SK-N-MC (cell line): Measurements from ENCODE around the gene PCDHGA2.
"Not testable (repeated sequence)": the region's sequence is repeated elsewhere in the genome, so short reads cannot be mapped to it uniquely, and the experiment has no call there.

Experiments used
- DNase-seq: peaks from one replicate; pipeline ENCODE4 v3.0.0-alpha.2; 2011; ENCODE audit warnings: low read depth, low spot score
- H3K27ac ChIP-seq: fragments of 200-600 bp; sonication (generic); 2 replicates; pipeline ENCODE4 v1.5.1; 2016; ENCODE audit warnings: mixed run types
- H3K36me3 ChIP-seq: fragments of 200-600 bp; sonication (generic); 2 replicates; pipeline ENCODE4 v1.6.1; 2017; ENCODE audit warnings: antibody characterized with exemption, low read length, mixed read lengths; ENCODE audit not compliant: insufficient read depth
- H3K4me3 ChIP-seq: fragments of 200-600 bp; sonication (generic); 2 replicates; pipeline ENCODE4 v1.5.1; 2016
- H3K9ac ChIP-seq: fragments of 200-600 bp; sonication (generic); 2 replicates; pipeline ENCODE4 v1.8.0; 2017; ENCODE audit warnings: mixed run types, mixed read lengths; ENCODE audit not compliant: insufficient read length
- H3K9me3 ChIP-seq: fragments of 200-600 bp; sonication (generic); 2 replicates; pipeline ENCODE4 v1.6.1; 2017; ENCODE audit warnings: low read depth, mild to moderate bottlenecking, antibody characterized with exemption, low read length, moderate library complexity, mixed read lengths
- EZH2 ChIP-seq: fragments of 200-600 bp; sonication (generic); IDR thresholded peaks from one replicate; pipeline ENCODE4 v1.6.1; 2017; ENCODE audit warnings: antibody characterized with exemption
- FOXP2 ChIP-seq: optimal IDR thresholded peaks from 2 replicates; pipeline ENCODE3; 2011; ENCODE audit warnings: mild to moderate bottlenecking, moderate library complexity; ENCODE audit not compliant: insufficient read depth; ENCODE audit errors: extremely low read length, control extremely low read depth
- POLR2AphosphoS5 ChIP-seq: IDR thresholded peaks from 2 replicates; pipeline ENCODE4 v1.6.1; 2012; ENCODE audit warnings: mild to moderate bottlenecking, low read depth, low read length, borderline replicate concordance

Gene PCDHGA2

DNA sequence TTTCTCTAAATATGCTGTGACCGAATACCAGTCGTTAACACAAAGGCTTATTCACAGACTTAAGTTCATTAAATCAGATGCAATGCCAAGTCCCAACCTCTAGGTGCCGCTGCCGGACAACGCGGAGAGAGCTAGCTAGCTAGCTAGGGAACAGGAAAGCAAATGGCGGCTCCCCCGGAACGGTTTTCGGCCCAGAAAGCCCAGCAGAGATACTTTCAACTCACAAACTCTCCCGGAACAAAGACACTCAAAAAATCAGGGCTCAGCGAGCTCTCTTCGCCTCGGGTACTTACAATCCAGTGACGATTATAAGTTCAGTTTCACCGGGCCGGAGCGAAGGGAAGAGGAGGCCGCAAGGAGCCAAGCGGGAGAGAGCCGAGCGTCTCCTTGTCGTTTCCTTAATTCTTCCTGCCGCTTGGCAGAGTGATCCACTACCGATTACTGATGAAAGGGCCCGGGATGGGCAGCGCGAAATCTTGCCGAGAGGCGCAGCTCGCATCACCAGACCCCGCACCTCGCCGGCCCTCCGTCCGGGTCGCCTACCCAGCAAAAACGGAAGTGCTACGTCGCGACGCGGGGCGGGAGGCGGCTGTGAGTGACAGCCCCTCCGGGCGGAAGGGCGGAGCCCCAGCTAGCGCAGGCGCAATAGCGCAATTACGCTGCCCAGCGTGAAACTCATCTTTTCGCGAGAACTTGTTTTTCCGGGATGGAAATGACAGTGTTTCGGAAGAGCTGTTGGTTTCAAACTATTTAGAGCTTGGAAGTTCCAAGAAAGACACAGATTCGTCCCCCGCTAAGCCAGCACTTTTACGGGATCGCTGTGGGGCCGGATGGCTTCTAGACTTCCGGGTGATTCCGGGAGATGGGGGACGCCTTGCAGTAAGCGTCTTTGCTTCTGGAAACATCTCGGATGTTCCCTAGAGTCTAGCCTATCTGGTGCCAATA, 18.1 kb upstream of the PCDHGA2 start, which contains the start of gene TAF7:
Gene TAF7, minus strand, starts transcription at position 560 of the 945 bp plus-strand sequence. CDS start 740 bp downstream, outside the sequence.
- peak within 1 kb of the TSS; percentile 92 for H3K4me3 ChIP-seq
- peak within 1 kb of the TSS; percentile 98 for H3K27ac ChIP-seq
- DNase-seq = peak; percentile 86
- peaks cover 43% of the 10 kb centered on the region for H3K36me3 ChIP-seq
- H3K9me3 ChIP-seq = peaks cover 28% of the 10 kb centered on the region
- TF ChIP-seq POLR2AphosphoS5 (peak; percentile 96), FOXP2 (no peak), EZH2 (no peak)
- peak within 1 kb of the TSS; percentile 99 for H3K9ac ChIP-seq

DNA sequence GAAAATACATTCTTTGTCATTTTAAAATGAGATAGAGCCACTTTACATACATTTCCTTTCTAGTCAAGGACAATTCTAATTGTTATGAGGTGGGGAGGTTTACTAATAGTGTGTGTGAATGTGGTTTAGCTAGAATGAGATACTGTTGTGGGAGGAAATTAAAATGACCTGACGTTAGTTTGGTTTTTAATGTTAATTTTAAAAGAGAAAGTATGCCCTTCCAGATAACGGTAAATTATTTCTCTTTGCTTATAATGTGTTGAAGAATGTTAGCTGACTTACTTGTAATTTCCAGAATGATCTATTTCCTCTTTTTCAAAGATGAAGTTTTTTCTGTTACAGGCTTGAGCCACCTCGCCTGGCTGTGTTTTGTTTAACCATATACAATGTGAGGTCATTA, 16.3 kb upstream of the PCDHGA2 start:
- no peak overlapping the region for H3K4me3 ChIP-seq
- no peak for DNase-seq
- no peak for TF ChIP-seq FOXP2
- no peak for TF ChIP-seq EZH2
- TF ChIP-seq POLR2AphosphoS5 = no peak
- peaks cover 25% of the 10 kb centered on the region for H3K36me3 ChIP-seq
- no peak overlapping the region for H3K9ac ChIP-seq
- no peak overlapping the region for H3K27ac ChIP-seq
- H3K9me3 ChIP-seq = peaks cover 23% of the 10 kb centered on the region

GRCh38 chr5:141326088-141326854, 12.3 kb upstream of the PCDHGA2 start:
- H3K36me3 ChIP-seq = no peaks in the 10 kb centered on the region
- no peak overlapping the region for H3K9ac ChIP-seq
- TF ChIP-seq FOXP2 = no peak
- TF ChIP-seq POLR2AphosphoS5 = no peak
- no peak overlapping the region for H3K27ac ChIP-seq
- no peaks in the 10 kb centered on the region; the same call in 1 of the 2 replicates for H3K9me3 ChIP-seq
- no peak for DNase-seq
- H3K4me3 ChIP-seq = no peak overlapping the region

DNA sequence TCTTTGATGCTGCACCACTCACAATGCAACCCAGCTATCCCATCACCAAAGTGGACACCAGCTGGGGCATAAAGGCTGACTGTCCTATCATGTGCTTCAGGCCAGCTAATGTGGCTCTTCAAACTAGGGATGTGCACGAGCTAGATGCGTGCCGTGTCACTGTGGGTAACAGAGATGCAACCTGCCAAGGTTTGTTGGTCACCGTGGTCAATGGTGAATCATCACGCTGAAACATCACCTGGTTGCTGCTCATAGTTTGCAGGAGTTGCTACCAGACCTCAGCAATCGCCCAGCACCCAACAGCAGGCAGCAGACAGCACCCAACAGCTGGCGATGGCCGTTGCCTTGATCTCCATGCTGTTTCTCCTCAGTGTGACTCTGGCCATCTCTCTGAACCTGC, 10.3 kb upstream of the PCDHGA2 start:
- Histone ChIP-seq H3K9ac (no peak overlapping the region), H3K27ac (no peak overlapping the region), H3K36me3 (no peaks in the 10 kb centered on the region), H3K9me3 (no peaks in the 10 kb centered on the region), H3K4me3 (no peak overlapping the region)
- no peak for TF ChIP-seq FOXP2
- no peak for TF ChIP-seq EZH2
- TF ChIP-seq POLR2AphosphoS5 = no peak
- DNase-seq = no peak

- Histone ChIP-seq H3K36me3 (no peaks in the 10 kb centered on the region), H3K9me3 (no peaks in the 10 kb centered on the region), H3K9ac (no peak within 1 kb of the TSS), H3K4me3 (peak within 1 kb of the TSS; percentile 41; the same call in 1 of the 2 replicates), H3K27ac (no peak within 1 kb of the TSS)
- TF ChIP-seq FOXP2 (no peak), EZH2 (no peak), POLR2AphosphoS5 (no peak)
- no peak for DNase-seq
These were observed 8.1 kb upstream of the PCDHGA2 start, which contains the start of gene PCDHGA1 for GRCh38 chr5:141330299-141331080. PCDHGA1 (plus strand) TSS chr5:141330514.

GRCh38 chr5:141332571-141332970, 6.0 kb upstream of the PCDHGA2 start:
- H3K4me3 ChIP-seq, H3K36me3 ChIP-seq, H3K9me3 ChIP-seq, H3K27ac ChIP-seq, H3K9ac ChIP-seq, DNase-seq: not testable (repeated sequence)

- DNase-seq, H3K27ac ChIP-seq, H3K9ac ChIP-seq, H3K4me3 ChIP-seq, H3K9me3 ChIP-seq, H3K36me3 ChIP-seq: not testable (repeated sequence)
These were observed 2.3 kb downstream of the PCDHGA2 start for GRCh38 chr5:141340781-141341354.

GRCh38 chr5:141342773-141343172, 4.2 kb downstream of the PCDHGA2 start:
- no peak overlapping the region for H3K4me3 ChIP-seq
- H3K9me3 ChIP-seq = no peaks in the 10 kb centered on the region
- no peak for DNase-seq
- TF ChIP-seq FOXP2 (no peak), POLR2AphosphoS5 (no peak), EZH2 (no peak)
- no peaks in the 10 kb centered on the region for H3K36me3 ChIP-seq
- H3K27ac ChIP-seq = no peak overlapping the region
- no peak overlapping the region for H3K9ac ChIP-seq
